ENCODE data around the gene PKN2.

The PKN2 gene

DNA sequence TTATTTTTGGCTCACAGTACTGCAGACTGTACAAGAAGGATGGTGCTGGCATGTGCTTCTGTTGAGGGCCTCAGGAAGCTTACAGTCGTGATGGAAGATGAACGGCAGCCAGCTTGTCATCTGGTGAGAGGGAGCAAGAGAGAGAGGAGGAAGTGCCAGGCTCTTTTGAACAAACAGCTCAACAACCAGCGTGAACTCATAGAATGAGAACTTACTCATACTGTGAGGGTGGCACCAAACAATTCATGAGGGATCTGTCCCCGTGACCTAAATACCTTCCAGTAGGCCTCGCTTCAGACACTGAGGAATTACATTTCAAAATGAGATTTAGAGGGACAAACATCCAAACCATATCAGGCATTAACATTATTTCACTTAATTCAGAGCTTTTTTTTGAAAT, 84.7 kb downstream of the PKN2 start:
- Histone ChIP-seq H3K27ac (ENCODE audit: low read depth, low read length) (no peak overlapping the region), H3K4me3 (ENCODE audit: low read length) (no peak overlapping the region), H3K4me1 (ENCODE audit: control insufficient read depth, low read length) (no peaks in the 10 kb centered on the region), H3K27me3 (ENCODE audit: control insufficient read depth, low read length) (no peaks in the 10 kb centered on the region), H4K20me1 (ENCODE audit: control insufficient read depth, insufficient read depth, low read depth, low read length) (no peaks in the 10 kb centered on the region), H3K79me2 (ENCODE audit: control insufficient read depth, low read length) (peaks cover 19% of the 10 kb centered on the region; the same call in 1 of the 2 replicates), H3F3A (ENCODE audit: control insufficient read depth, insufficient read depth) (no peaks in the 10 kb centered on the region), H3K36me3 (ENCODE audit: control insufficient read depth, low read length) (peaks cover 38% of the 10 kb centered on the region), H3K9me2 (replicated peaks; ENCODE audit: control insufficient read depth, low read length) (no peaks in the 10 kb centered on the region), H3K9me3 (ENCODE audit: control insufficient read depth, insufficient read depth, low read length) (no peaks in the 10 kb centered on the region), H3K4me2 (ENCODE audit: low read length) (no peak overlapping the region)
- TF ChIP-seq CTCF (IDR thresholded peaks at IDR 0.05; ENCODE audit: low read depth, low read length, poor library complexity, severe bottlenecking) (no peak), EZH2phosphoT487 (IDR thresholded peaks at IDR 0.05; ENCODE audit: borderline replicate concordance, low read length) (no peak)

DNA sequence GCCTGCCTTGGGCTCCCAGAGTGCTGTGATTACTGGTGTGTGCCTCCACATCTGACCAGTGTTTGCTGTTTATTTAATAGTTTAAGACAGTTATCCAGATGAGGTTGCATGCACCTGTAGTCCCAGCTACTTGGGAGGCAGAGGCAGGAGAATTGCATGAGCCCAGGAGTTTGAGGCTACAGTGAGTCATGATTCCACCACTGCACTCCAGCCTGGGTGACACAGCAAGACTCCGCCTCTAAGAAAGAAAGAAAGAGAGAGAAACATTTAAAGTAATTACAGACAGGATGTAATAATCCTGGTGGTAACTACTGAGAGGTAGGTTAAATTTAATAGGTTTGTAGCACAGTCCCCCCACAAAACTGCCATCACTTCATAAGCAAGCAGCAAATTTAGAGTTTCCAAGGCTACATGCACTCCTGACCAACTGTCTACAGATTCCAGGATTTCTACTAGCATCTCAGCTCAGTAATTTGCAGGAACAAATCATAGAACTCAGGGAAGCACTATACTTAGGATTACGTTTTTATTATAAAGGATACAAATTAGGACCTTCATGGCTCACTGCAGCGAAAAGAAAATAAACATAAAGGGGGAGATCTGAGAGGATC, 89.6 kb downstream of the PKN2 start:
- H3K36me3 ChIP-seq (ENCODE audit: control insufficient read depth, low read length) = peaks cover 73% of the 10 kb centered on the region
- TF ChIP-seq EZH2phosphoT487 (IDR thresholded peaks at IDR 0.05; ENCODE audit: borderline replicate concordance, low read length) = no peak
- no peak for TF ChIP-seq CTCF (IDR thresholded peaks at IDR 0.05; ENCODE audit: low read depth, low read length, poor library complexity, severe bottlenecking)
- H3K27me3 ChIP-seq (ENCODE audit: control insufficient read depth, low read length) = no peaks in the 10 kb centered on the region
- no peaks in the 10 kb centered on the region for H3K4me1 ChIP-seq (ENCODE audit: control insufficient read depth, low read length)
- no peak overlapping the region for H3K4me2 ChIP-seq (ENCODE audit: low read length)
- H3K27ac ChIP-seq (ENCODE audit: low read depth, low read length) = no peak overlapping the region
- H3K9me3 ChIP-seq (ENCODE audit: control insufficient read depth, insufficient read depth, low read length) = no peaks in the 10 kb centered on the region
- no peaks in the 10 kb centered on the region for H3K9me2 ChIP-seq (replicated peaks; ENCODE audit: control insufficient read depth, low read length)
- H3K79me2 ChIP-seq (ENCODE audit: control insufficient read depth, low read length) = no peaks in the 10 kb centered on the region
- H4K20me1 ChIP-seq (ENCODE audit: control insufficient read depth, insufficient read depth, low read depth, low read length) = no peaks in the 10 kb centered on the region
- no peaks in the 10 kb centered on the region for H3F3A ChIP-seq (ENCODE audit: control insufficient read depth, insufficient read depth)
- no peak overlapping the region for H3K4me3 ChIP-seq (ENCODE audit: low read length)

DNA sequence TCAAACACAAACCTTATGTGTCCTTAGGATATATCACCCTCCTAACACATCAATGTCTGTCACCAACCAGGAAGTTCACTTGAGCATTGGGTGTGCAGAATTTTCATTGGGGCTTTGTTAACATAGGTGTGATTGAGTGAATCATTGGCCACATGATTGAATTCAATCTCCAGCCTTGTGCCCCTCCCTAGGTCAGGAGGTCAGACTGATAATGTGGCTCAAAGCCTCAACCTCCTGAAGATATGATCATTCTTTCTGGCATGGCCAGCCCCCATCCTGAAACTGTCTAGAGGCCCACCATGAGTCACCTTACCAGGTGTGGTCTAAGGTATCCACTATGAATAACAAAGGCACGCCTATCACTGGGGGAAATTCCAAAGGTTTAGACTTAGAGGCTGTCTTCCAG, 90.1 kb downstream of the PKN2 start:
- Histone ChIP-seq H3K9me3 (ENCODE audit: control insufficient read depth, insufficient read depth, low read length) (no peaks in the 10 kb centered on the region), H3K27me3 (ENCODE audit: control insufficient read depth, low read length) (no peaks in the 10 kb centered on the region), H4K20me1 (ENCODE audit: control insufficient read depth, insufficient read depth, low read depth, low read length) (no peaks in the 10 kb centered on the region), H3K27ac (ENCODE audit: low read depth, low read length) (no peak overlapping the region), H3F3A (ENCODE audit: control insufficient read depth, insufficient read depth) (no peaks in the 10 kb centered on the region), H3K79me2 (ENCODE audit: control insufficient read depth, low read length) (no peaks in the 10 kb centered on the region), H3K4me3 (ENCODE audit: low read length) (no peak overlapping the region), H3K4me1 (ENCODE audit: control insufficient read depth, low read length) (no peaks in the 10 kb centered on the region), H3K4me2 (ENCODE audit: low read length) (no peak overlapping the region), H3K9me2 (replicated peaks; ENCODE audit: control insufficient read depth, low read length) (no peaks in the 10 kb centered on the region), H3K36me3 (ENCODE audit: control insufficient read depth, low read length) (peaks cover 72% of the 10 kb centered on the region)
- no peak for TF ChIP-seq CTCF (IDR thresholded peaks at IDR 0.05; ENCODE audit: low read depth, low read length, poor library complexity, severe bottlenecking)
- no peak for TF ChIP-seq EZH2phosphoT487 (IDR thresholded peaks at IDR 0.05; ENCODE audit: borderline replicate concordance, low read length)
